PC-3 (cell line): Measurements from ENCODE around the gene COX6A2.

Experiments used
- CTCF ChIP-seq: fragments of 300-600 bp; sonication (generic); conservative IDR thresholded peaks from 2 replicates; pipeline ENCODE4 v1.5.1; 2017; ENCODE audit warnings: antibody characterized with exemption, low read depth, mild to moderate bottlenecking, low read length
- EZH2 ChIP-seq: fragments of 300-600 bp; sonication (generic); IDR thresholded peaks from one replicate; pipeline ENCODE4 v1.6.1; 2017; ENCODE audit warnings: antibody characterized with exemption, mild to moderate bottlenecking, low read length; ENCODE audit not compliant: unreplicated experiment
- EZH2phosphoT487 ChIP-seq: fragments of 300-600 bp; sonication (generic); IDR thresholded peaks from 2 replicates; pipeline ENCODE4 v1.6.1; 2018; ENCODE audit warnings: mild to moderate bottlenecking, antibody characterized with exemption, low read length, borderline replicate concordance

- TF ChIP-seq CTCF (no peak), EZH2 (no peak), EZH2phosphoT487 (no peak)
Measured at GRCh38 chr16:31401436-31401835, 26.7 kb downstream of the COX6A2 start.
